ENCODE measurements around the gene CREB3.

CREB3 gene

GRCh38 chr9:35703906-35704672, 28.4 kb upstream of the CREB3 start:
- no peak for DNase-seq

- DNase-seq: no peak
Measured at GRCh38 chr9:35705372-35705771, 27.1 kb upstream of the CREB3 start.

GRCh38 chr9:35705836-35706430, 26.5 kb upstream of the CREB3 start:
- no peak for DNase-seq

GRCh38 chr9:35706951-35707350, 25.5 kb upstream of the CREB3 start:
- DNase-seq: no peak

- DNase-seq: no peak
Measured at GRCh38 chr9:35708146-35708545, 24.3 kb upstream of the CREB3 start.

- DNase-seq: no peak
Measured at GRCh38 chr9:35710818-35711500, 21.5 kb upstream of the CREB3 start.

- no peak for DNase-seq
Measured at GRCh38 chr9:35711501-35712428, 20.7 kb upstream of the CREB3 start.

- no peak for DNase-seq
Measured at GRCh38 chr9:35712762-35713400, 19.6 kb upstream of the CREB3 start.

- DNase-seq: no peak
Measured at GRCh38 chr9:35713578-35713977, 18.9 kb upstream of the CREB3 start.

- no peak for DNase-seq
Measured at GRCh38 chr9:35714123-35714522, 18.3 kb upstream of the CREB3 start.

GRCh38 chr9:35714579-35715252, 17.8 kb upstream of the CREB3 start:
- DNase-seq: no peak

- no peak for DNase-seq
Measured at GRCh38 chr9:35716230-35716629, 16.2 kb upstream of the CREB3 start.

GRCh38 chr9:35717132-35717870, 15.2 kb upstream of the CREB3 start:
- DNase-seq: no peak

- DNase-seq: no peak
Measured at GRCh38 chr9:35718721-35719511, 13.6 kb upstream of the CREB3 start.

- DNase-seq: no peak
Measured at GRCh38 chr9:35719546-35719945, 12.9 kb upstream of the CREB3 start.

GRCh38 chr9:35723426-35723825, 9.0 kb upstream of the CREB3 start:
- DNase-seq: no peak

GRCh38 chr9:35723908-35724307, 8.6 kb upstream of the CREB3 start:
- DNase-seq: no peak

- no peak for DNase-seq
Measured at GRCh38 chr9:35725362-35725761, 7.1 kb upstream of the CREB3 start.

GRCh38 chr9:35726931-35727330, 5.5 kb upstream of the CREB3 start:
- DNase-seq: peak; percentile 55

GRCh38 chr9:35727676-35728040, 4.8 kb upstream of the CREB3 start:
- no peak for DNase-seq
